ENCODE measurements around the gene C16orf89. TPM values are rescaled to one million over a fixed set of nuclear protein-coding genes. Genes with fewer than 3 reads are reported as not detected.

Gene C16orf89
- total RNA-seq, 1 experiment from 2014 or later = not detected

- Histone ChIP-seq H3K79me2 (ENCODE audit: low read depth) (no peaks in the 10 kb centered on the region), H3K4me3 (no peak overlapping the region), H3K27ac (no peak overlapping the region), H3K4me1 (replicated peaks; ENCODE audit: insufficient read depth) (no peaks in the 10 kb centered on the region), H3K4me2 (no peak overlapping the region), H3F3A (ENCODE audit: insufficient read depth, low read depth) (no peaks in the 10 kb centered on the region), H3K9me3 (ENCODE audit: insufficient read depth, low read depth) (no peaks in the 10 kb centered on the region), H3K9me2 (ENCODE audit: insufficient read depth) (no peaks in the 10 kb centered on the region), H3K27me3 (ENCODE audit: insufficient read depth, low read depth) (peaks cover 73% of the 10 kb centered on the region), H2AFZ (no peak overlapping the region), H4K20me1 (ENCODE audit: insufficient read depth) (no peaks in the 10 kb centered on the region), H3K36me3 (ENCODE audit: low read depth) (no peaks in the 10 kb centered on the region)
- no peak for TF ChIP-seq CTCF (conservative IDR thresholded peaks at IDR 0.05)
- TF ChIP-seq EZH2 (IDR thresholded peaks at IDR 0.05; ENCODE audit: low read depth) = no peak
- ChIA-PET POLR2A (ENCODE audit: unreplicated experiment) (no interaction called here), CTCF (no interaction called here)
- DNase-seq = no peak
- intact Hi-C loops (cut with micrococcal nuclease; ENCODE audit: unreplicated experiment) = no loop called here
- no TSS peak for BruUV-seq (replicated peaks)
Measured at GRCh38 chr16:5003211-5003610, 62.5 kb downstream of the C16orf89 start.

- H3K4me1 ChIP-seq (replicated peaks; ENCODE audit: insufficient read depth) = no peaks in the 10 kb centered on the region
- peaks cover 73% of the 10 kb centered on the region for H3K27me3 ChIP-seq (ENCODE audit: insufficient read depth, low read depth)
- no peak overlapping the region for H3K4me3 ChIP-seq
- H2AFZ ChIP-seq = no peak overlapping the region
- no peaks in the 10 kb centered on the region for H3K36me3 ChIP-seq (ENCODE audit: low read depth)
- H3K9me3 ChIP-seq (ENCODE audit: insufficient read depth, low read depth) = no peaks in the 10 kb centered on the region
- intact Hi-C loops (cut with micrococcal nuclease; ENCODE audit: unreplicated experiment) = no loop called here
- BruUV-seq (replicated peaks) = no TSS peak
- TF ChIP-seq CTCF (conservative IDR thresholded peaks at IDR 0.05) (no peak), EZH2 (IDR thresholded peaks at IDR 0.05; ENCODE audit: low read depth) (no peak)
- ChIA-PET POLR2A (ENCODE audit: unreplicated experiment) (no interaction called here), CTCF (interaction anchor here (0.5 kb wide), 2 partner anchors 49 to 716 kb away, joined by 4 read pairs; no protein-coding TSS in a partner anchor)
- H3K27ac ChIP-seq = no peak overlapping the region
- H3K79me2 ChIP-seq (ENCODE audit: low read depth) = no peaks in the 10 kb centered on the region
- no peaks in the 10 kb centered on the region for H4K20me1 ChIP-seq (ENCODE audit: insufficient read depth)
- H3F3A ChIP-seq (ENCODE audit: insufficient read depth, low read depth) = no peaks in the 10 kb centered on the region
- no peak for DNase-seq
- H3K4me2 ChIP-seq = no peak overlapping the region
- no peaks in the 10 kb centered on the region for H3K9me2 ChIP-seq (ENCODE audit: insufficient read depth)
Measured at GRCh38 chr16:5002699-5003143, 63.0 kb downstream of the C16orf89 start.

GRCh38 chr16:5001986-5002385 is 63.8 kb downstream of the C16orf89 start:
- no peaks in the 10 kb centered on the region for H3K9me2 ChIP-seq (ENCODE audit: insufficient read depth)
- no peak for DNase-seq
- no peak overlapping the region for H3K4me3 ChIP-seq
- no peak overlapping the region for H3K4me2 ChIP-seq
- no peaks in the 10 kb centered on the region for H4K20me1 ChIP-seq (ENCODE audit: insufficient read depth)
- intact Hi-C loops (cut with micrococcal nuclease; ENCODE audit: unreplicated experiment) = no loop called here
- BruUV-seq (replicated peaks) = no TSS peak
- no peaks in the 10 kb centered on the region for H3K36me3 ChIP-seq (ENCODE audit: low read depth)
- POLR2A ChIA-PET (ENCODE audit: unreplicated experiment) = no interaction called here
- H3K27me3 ChIP-seq (ENCODE audit: insufficient read depth, low read depth) = peaks cover 75% of the 10 kb centered on the region
- no peaks in the 10 kb centered on the region for H3K4me1 ChIP-seq (replicated peaks; ENCODE audit: insufficient read depth)
- CTCF ChIA-PET = interaction anchor here (0.5 kb wide), 2 partner anchors 50 to 716 kb away, joined by 4 read pairs; no protein-coding TSS in a partner anchor
- H3K9me3 ChIP-seq (ENCODE audit: insufficient read depth, low read depth) = no peaks in the 10 kb centered on the region
- no peaks in the 10 kb centered on the region for H3K79me2 ChIP-seq (ENCODE audit: low read depth)
- no peak overlapping the region for H2AFZ ChIP-seq
- H3K27ac ChIP-seq = no peak overlapping the region
- H3F3A ChIP-seq (ENCODE audit: insufficient read depth, low read depth) = no peaks in the 10 kb centered on the region
- TF ChIP-seq CTCF (conservative IDR thresholded peaks at IDR 0.05) (no peak), EZH2 (IDR thresholded peaks at IDR 0.05; ENCODE audit: low read depth) (no peak)

Measured in PC-9 (cell line).